ENCODE data around the gene IRAK1BP1. TPM values are rescaled to one million over a fixed set of nuclear protein-coding genes. Genes with fewer than 3 reads are reported as not detected.

The IRAK1BP1 gene
- total and polyA plus RNA-seq, 8 donors, result 1.4 to 10.6 (median 2.7) TPM

GRCh38 chr6:78864957-78865356 lies 2.4 kb upstream of the IRAK1BP1 start:
- 81 to 92% (median 87%) methylated on average over 5 of the region's 5 CpGs for WGBS, 5 donors
- no peaks in the 10 kb centered on the region for H3K27me3 ChIP-seq
- H3K4me3 ChIP-seq, result no peak overlapping the region
- H3K9me3 ChIP-seq, result no peaks in the 10 kb centered on the region
- DNase-seq, result no peak
- intact Hi-C loops (cut with DNase I; ENCODE audit: low total_unique reads), result no loop called here
- H3K4me1 ChIP-seq, result peaks cover 0 to 12% (median 5%) of the 10 kb centered on the region in 4 donors
- no peak overlapping the region for H3K27ac ChIP-seq
- TF ChIP-seq CTCF (IDR thresholded peaks at IDR 0.05), result no peak
- TF ChIP-seq EP300 (IDR thresholded peaks at IDR 0.05), result no peak
- TF ChIP-seq POLR2AphosphoS5 (IDR thresholded peaks at IDR 0.05), result no peak
- no peak for TF ChIP-seq POLR2A (IDR thresholded peaks at IDR 0.05)
- no peaks in the 10 kb centered on the region for H3K36me3 ChIP-seq

GRCh38 chr6:78867020-78867369 lies 356 bp upstream of the IRAK1BP1 start:
- DNase-seq, result no peak
- Histone ChIP-seq H3K27me3 (no peaks in the 10 kb centered on the region), H3K9me3 (no peaks in the 10 kb centered on the region), H3K4me3 (peak overlapping the region; percentile 75 to 96 (median 80)), H3K36me3 (peaks cover 0 to 13% (median 2%) of the 10 kb centered on the region in 4 donors), H3K4me1 (peaks cover 0 to 12% (median 5%) of the 10 kb centered on the region in 4 donors), H3K27ac (peak overlapping the region; percentile 52 to 79 (median 73))
- WGBS, 5 donors, result 1 to 2% (median 1%) methylated on average over 13 of the region's 13 CpGs
- TF ChIP-seq EP300 (IDR thresholded peaks at IDR 0.05) (no peak), POLR2A (IDR thresholded peaks at IDR 0.05) (no peak), POLR2AphosphoS5 (IDR thresholded peaks at IDR 0.05) (no peak), CTCF (IDR thresholded peaks at IDR 0.05) (no peak)
- intact Hi-C loops (cut with DNase I; ENCODE audit: low total_unique reads), result no loop called here

- peak in 1 of 2 donors; percentile 13 for DNase-seq
- no peaks in the 10 kb centered on the region for H3K9me3 ChIP-seq
- WGBS, 5 donors, result 17 to 31% (median 25%) methylated on average over 8 of the region's 8 CpGs
- intact Hi-C loops (cut with DNase I; ENCODE audit: low total_unique reads), result no loop called here
- H3K4me3 ChIP-seq, result peak overlapping the region; percentile 75 to 96 (median 80)
- H3K27ac ChIP-seq, result peak overlapping the region in 3 of 5 donors; percentile 73 to 79 (median 75)
- H3K4me1 ChIP-seq, result peaks cover 0 to 12% (median 5%) of the 10 kb centered on the region in 4 donors
- H3K36me3 ChIP-seq, result peaks cover 0 to 16% (median 2%) of the 10 kb centered on the region in 4 donors
- no peaks in the 10 kb centered on the region for H3K27me3 ChIP-seq
- TF ChIP-seq POLR2A (IDR thresholded peaks at IDR 0.05) (no peak), CTCF (IDR thresholded peaks at IDR 0.05) (no peak), POLR2AphosphoS5 (IDR thresholded peaks at IDR 0.05) (no peak)
Observed at GRCh38 chr6:78868116-78868515, 765 bp downstream of the IRAK1BP1 start.

GRCh38 chr6:78875505-78875904 lies 8.2 kb downstream of the IRAK1BP1 start:
- H3K27ac ChIP-seq, result no peak overlapping the region
- H3K9me3 ChIP-seq, result peaks cover 0 to 9% (median 6%) of the 10 kb centered on the region in 4 donors
- H3K36me3 ChIP-seq, result peaks cover 0 to 33% (median 7%) of the 10 kb centered on the region in 4 donors
- 65 to 90% (median 83%) methylated on average over 3 of the region's 3 CpGs for WGBS, 5 donors
- H3K4me1 ChIP-seq, result no peaks in the 10 kb centered on the region
- H3K4me3 ChIP-seq, result no peak overlapping the region
- H3K27me3 ChIP-seq, result no peaks in the 10 kb centered on the region
- intact Hi-C loops (cut with DNase I; ENCODE audit: low total_unique reads), result no loop called here
- TF ChIP-seq CTCF (IDR thresholded peaks at IDR 0.05) (no peak), POLR2A (IDR thresholded peaks at IDR 0.05) (no peak), EP300 (IDR thresholded peaks at IDR 0.05) (no peak), POLR2AphosphoS5 (IDR thresholded peaks at IDR 0.05) (no peak)
- no peak for DNase-seq

Data from stomach (tissue), 9 donors.